ENCODE measurements around the gene NAB1.

Gene NAB1

DNA sequence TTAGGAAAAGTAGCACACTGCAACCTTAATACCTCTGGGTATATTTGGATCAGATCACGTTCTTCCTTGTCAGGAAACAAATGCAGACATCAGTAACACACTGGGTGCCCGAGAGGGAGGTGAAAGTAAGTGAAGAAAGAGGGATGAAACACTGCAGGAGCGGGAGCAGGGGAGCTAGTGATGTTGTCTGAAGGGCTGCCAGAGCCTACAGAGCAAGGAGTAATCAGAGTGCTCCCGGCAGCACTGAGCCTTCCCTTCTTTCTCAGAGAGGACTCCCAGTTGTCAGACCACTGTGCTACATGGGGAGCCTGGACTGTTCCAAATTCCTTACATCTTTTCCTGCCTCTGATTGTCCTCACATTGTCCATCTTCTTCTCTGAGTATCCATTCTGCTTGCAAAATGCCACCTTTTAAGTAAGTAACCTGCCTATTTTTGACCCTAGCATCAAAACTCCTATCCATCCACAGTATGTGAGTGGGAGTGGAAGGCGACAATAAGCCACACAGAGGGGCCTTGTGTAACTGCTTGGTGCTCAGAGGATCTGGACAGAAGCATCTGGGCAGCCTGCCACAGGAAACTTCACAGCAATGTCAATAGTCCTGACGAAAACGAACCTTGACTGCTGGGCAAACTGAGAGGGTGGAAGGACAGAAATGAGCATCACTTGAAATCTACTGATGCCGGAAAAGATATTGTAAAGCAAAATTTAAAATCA, 10.8 kb upstream of the NAB1 start:
- no peak for DNase-seq

DNA sequence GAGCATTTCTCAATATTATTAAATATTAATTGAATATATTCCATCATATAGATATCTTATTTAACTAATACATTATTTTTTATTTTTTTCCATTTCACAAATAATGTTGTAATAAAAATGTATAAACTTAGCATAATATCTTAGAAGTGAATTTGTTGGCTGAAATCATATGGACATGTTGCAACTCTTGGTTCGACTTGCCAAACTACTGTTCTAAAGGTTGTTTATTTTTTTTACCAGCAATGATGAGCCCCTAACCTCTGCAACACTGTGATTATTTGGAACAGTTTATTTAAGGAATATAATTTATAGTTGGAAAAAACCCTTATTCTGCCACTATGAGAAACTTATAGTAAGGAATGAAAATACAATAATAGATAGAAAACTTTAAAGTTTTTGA, 8.8 kb upstream of the NAB1 start:
- no peak for DNase-seq

DNA sequence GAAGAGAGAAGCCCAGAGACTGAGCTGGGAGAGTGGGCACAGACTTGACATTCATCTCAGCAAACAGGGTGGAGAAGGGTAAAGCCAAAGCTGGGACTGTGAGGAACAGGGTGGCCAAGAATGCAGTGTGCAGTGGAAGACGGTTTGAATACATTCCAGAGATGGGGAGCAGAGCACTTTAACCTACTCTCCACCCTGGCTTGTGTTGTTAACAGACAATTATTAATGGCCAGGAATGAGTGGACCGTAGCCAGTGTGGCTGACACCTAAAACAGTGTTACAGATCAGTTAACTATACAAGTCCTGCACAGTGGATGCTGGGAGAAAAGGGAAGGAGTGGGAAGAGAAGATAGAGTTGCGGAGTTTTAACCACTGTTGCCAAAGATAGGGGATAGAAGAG, 7.4 kb upstream of the NAB1 start:
- DNase-seq, result no peak

DNA sequence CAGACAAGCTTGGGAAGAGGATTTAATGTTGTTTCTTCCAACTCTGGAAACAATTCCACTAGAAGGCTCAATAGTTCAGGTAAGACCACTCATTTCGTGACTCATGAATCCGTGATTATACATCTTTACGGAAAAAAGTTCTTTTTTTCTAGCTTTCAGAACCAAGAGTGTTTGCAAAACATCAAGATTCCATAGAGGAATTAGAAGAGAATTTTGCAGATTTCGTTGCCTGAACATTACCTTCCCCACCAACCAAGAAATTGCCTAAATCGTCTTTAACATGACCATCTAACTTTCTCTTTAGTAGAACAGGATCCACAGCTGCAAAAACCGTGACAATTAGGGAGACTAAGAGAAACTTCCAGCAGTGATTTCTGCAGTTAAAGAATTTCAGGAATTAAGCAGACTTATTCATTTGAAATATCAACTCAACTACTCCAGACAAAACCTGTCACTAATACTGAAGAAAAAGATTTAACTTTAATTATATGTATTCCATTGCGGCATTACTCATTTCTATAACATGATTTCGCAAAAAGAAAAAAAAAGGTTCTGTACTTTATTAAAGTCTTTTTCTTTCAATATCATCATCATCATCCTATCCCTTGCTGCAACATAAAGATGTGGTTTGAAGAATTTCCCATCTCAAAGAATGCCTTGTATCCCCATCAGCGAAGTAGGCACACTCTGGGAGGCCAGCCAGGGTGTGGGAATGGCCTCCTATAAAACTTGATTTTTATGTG, 1.9 kb upstream of the NAB1 start:
- no peak for DNase-seq

DNA sequence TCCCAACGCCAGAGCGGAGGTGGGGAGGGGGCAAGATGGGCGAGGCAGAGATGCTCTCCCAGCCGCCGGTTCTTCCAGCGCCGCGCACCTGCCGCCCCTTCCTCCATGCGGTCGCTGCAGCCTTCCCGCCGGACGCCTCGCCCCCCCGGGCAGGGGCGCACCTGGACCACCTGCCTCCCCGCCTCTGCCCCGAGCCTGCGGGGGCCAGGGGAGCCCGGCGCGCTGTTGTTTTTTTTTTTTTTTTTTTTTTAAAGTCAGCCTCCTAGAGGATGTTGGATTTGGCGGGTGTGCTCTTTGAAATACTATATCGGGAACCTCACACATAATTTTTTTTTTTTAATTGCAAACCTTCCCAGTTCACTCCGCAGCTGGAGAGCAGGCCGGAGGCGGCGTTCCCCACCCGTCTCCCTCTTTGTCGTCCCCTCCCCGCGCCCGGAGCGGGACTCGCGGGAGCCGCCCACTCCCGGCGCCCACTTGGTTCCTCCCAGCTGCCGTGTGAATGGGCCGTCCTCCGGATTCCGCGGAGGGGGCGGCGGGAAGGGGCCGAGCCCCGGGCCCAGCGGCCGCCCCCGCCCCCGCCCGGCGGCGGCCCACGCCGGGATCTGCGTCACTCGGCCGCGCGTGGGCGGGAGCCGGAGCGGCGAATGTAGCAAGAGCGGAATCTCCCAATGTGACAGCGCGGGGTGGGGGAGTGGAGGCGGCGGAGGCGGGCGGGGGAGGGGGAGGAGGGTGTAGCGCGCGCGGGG, 421 bp upstream of the NAB1 start:
- DNase-seq, result peak; percentile 81

DNA sequence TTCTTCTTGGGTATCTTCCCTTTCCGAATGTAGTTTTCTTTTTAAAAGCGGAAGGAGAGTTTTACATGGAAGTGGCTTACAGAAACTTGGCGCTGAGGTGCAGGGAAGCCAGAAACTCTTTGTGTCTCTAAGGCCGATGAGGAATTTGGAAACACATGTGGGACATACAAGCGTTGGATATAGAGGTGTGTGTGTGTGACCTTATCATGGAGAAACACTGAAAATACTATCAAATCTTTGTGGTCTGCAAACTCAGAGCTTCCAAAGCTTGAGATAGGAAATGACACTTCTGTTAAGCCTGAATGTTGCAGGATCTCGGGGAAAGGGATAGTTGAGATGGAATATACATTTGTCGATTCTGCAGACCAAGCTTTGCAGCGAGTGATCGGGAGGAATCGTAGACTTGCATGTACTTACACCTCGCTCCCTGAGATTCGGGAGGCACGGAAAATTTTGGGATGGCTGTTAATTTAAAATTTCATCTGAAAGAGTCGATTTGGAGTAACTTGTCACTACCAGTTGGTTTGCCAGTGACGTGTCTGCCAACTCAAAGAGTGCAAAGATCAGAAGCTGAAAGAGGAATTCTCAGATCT, 1.0 kb downstream of the NAB1 start:
- DNase-seq, result no peak

DNA sequence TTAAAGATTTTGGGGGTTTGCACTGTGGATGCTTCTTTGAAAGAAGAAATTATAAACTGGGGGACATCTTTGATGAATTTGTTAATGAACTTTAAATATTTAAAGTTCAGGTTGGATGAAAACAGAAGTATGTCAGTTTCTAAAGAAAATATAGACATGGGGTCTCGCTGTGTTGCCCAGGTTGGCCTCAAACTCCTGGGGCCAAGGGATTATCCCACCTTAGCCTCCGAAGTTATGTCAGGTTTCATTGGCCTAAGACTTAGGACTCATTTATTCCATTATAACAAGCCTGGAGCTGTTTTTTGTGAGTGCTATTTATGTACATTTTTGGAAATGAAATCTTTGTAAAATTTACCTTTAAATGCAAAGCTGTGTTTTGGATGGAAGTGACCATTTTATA, 2.5 kb downstream of the NAB1 start:
- DNase-seq, result no peak

DNA sequence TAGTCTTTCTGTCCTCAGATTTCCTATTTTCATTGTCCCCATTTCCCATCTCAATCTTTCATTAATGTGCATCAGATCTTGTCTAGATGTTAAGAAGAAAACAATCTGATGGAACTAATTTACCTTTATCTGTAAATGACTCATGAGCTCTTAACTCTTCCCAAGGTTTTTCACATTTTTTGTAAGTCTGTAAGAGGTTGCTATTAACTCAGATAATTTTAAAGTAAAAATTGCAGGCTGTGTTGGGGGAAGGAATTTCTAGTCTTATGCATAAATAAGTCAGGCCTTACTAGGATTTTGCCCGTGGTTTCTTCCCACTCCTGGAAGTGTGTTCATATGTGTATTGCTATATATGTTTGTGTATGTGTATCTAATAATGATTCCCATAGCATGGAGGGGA, 4.3 kb downstream of the NAB1 start:
- DNase-seq, result no peak

DNA sequence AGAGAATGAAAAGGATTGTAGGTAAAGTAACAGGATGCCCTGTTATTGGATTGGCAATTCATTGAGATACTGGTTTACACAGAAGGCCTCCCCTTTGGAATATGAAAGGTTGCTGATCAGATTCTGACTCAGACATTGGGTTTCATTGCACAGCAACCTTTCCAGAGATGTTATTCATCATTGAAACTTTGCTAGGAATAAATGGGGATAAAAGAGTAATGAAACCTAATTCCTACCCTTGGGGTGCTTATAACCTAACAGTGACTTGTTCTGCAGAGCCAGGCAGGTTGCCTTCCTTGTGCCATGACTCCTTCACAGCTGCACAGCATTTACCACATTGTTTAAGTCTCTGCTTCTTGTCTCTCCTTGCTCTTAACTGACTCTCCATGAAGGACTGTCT, 5.0 kb downstream of the NAB1 start:
- no peak for DNase-seq

DNA sequence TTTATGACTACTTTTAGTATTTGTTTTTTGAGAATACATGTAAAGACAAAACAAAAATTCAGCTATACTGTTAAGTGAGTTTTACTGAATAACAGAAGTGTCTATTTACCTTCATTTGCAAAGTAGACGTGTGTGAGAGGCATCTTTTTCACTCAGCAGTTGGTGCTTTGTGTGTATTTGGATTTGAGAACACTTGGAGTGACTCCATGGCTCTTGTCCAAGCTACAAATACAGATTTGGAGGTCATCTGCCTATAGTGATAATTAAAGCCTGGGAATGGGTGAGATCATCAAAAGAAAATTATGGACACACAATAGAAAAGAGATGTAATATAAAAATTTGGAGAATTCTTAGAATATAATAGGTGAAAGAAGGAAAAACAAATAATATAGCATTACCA, 6.2 kb downstream of the NAB1 start:
- no peak for DNase-seq

DNA sequence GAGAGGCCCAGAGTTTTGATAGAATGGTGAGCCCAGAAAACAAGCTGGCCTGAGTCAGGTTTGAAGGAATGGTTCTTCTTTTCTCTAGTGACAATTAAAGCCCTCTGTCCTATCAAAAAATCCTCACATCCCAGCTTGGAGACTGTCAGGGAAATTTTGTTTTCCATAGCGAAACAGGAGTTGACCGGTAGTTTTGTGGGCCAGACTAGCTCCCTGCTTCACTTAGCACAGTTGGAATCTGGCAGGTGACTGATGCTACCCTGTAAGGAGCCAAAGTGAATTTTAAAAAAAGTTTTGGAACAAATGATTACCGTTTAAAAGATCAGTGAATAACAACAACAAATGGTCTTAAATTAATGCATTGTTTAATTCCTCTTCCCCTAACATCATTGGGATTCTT, 6.7 kb downstream of the NAB1 start:
- DNase-seq, result no peak

DNA sequence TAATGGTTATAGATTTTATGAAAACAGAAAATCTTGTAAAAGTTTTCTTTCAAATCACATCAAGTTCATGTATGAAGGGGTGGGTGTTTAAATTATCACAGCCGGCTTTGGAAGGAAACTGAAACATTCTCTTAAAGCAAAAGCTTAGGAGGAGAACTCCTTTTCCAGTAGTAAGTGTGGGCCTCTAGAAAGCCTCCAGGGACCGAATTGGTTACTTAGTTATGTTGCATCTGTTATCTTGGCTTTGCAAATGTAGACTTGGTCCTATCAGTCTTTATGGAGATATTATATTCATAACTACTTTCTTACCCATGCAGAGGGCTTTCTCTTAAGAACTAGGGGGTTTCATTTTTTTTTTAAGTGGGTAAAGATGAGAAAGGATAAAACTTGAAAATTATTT, 7.4 kb downstream of the NAB1 start:
- no peak for DNase-seq

DNA sequence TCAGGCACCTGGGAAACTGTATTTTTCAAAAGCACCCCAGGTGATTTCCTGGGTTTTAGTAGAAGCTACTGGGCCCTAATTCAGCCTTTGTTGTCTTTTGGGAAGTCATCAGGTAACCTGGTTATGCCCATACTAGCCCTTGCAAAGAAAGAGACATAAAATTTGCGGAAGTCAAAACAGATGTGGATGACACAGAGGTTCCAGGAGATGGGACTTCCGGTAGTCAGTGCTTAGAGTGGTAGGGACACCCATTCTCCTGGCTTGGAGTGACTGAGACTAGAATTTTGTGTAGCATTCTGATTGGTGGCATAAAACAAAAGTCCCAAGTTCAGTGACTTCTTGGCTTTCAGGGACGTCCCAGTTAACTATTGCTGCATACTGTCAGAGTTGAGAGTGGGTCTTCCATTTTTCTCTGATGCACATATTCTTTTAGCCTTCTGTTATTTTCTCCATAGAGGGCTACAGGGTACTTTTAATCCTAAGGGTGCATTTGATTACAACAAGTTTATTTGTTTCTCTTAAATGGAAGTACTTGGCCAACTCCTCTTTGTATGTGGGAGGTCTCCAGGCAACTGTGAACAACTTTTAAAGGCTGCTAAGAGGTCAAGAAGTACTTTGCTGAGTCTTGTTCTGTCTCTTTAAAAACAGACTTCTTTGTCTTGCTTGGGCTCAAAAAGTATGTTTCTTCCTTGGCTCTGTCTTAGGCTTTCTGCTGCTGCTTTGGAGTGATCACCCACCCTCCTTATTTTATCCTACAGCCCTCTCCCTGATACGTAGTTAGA, 8.8 kb downstream of the NAB1 start:
- DNase-seq, result no peak

DNA sequence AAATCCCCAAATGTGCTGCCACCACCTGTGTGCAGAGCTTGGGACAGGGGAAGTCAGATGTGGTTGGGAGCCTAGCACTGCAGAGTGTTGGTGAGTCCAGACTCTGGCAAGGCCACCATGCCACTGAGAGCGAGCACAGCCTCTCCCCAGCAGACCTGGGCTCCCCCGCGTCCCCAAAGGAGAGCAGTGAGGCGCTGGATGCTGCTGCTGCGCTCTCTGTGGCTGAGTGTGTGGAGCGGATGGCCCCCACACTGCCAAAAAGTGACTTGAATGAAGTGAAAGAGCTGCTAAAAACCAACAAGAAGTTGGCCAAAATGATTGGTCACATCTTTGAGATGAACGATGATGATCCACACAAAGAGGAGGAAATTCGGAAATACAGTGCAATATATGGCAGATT, 10.7 kb downstream of the NAB1 start:
- no peak for DNase-seq

DNA sequence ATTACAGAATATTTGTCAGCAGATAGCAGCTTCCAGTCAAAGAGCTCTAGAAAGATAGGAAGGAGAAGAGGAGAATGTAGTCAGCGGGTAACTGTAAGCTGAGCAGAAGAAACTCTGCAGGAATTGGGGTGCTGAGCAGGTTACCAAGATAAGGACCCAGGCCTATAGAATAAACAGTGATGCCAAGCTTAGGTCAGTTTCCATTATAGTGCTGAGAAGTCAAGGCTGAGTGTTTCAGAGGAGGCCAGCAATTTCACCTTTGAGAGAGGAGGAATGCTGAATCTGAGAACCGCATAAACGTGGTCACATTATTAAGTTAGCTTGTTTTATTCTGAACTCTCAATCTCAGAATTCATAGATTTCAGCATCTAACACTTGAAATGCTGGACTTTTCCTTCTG, 13.9 kb downstream of the NAB1 start:
- DNase-seq, result no peak

DNA sequence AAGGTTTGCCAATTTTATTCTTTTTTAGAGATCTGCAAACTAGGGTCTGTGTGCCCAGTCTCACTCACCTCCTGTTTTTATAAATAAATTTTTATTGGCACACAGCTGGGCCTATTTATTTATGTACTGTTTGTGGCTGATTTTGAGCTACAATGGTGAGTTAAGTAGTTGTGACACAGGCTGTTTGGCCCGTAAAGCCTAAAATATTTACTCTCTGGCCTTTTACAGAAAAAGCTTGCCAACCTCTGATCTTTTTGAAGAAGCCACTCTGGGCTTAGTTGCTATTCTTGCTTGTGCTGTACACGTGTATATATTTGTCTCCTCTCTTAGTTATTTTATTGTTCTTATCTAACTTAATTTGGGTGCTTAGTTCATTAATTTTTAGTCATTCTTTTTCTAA, 14.5 kb downstream of the NAB1 start:
- no peak for DNase-seq

DNA sequence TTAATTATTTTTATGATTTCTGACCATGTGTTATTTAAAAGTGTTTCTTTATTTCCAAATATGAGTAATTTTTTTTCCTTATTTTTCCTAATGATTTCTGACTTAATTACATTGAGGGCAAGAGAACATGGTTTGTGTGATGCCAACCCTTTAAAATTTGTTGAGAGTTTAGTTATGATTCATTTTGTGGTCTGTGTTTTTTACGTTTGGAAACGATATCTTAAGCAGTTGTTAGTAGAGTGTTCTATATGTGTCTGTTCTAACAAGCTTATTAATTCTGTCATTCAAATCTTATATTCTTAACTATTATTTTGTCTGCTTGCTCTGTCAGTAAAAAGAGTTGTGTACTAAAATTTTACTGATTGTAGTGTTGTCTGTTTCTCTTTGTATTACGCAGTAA, 15.0 kb downstream of the NAB1 start:
- DNase-seq, result no peak

DNA sequence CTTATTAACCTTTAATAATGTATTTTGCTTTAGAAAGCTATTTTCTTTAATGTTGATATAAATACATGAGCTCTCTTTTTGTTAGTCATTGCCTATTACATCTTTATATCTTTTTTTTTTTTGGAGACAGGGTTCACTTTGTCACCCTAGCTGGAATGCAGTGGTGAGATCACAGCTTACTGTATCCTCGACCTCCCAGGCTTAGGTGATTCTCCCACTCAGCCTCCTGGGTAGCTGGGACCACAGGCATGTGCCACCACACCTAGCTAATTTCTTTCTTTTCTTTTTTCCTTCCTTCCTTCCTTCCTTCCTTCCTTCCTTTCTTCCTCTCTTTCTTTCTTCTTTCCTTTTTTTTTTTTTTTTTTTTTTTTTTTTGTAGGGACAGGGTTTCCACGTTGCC, 15.4 kb downstream of the NAB1 start:
- no peak for DNase-seq

DNA sequence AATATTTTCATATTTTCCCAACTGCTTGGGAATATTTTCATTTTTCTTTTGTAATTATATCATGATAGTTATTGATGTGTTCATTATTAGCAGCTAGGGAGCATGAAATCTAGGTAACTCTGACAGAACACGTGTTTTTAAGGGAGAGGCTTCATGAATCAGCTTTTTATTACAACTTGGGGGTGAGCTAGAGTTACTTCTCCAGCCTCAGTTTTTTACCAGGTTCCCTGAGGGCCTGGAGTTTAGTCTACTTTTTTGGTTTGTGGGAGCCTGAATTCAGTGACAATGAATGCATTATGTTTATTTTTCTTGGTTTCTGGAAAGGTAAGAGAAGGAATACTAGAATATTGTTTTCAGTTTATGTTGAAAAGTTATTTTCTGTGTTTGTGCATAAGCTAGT, 18.0 kb downstream of the NAB1 start:
- DNase-seq, result no peak

DNA sequence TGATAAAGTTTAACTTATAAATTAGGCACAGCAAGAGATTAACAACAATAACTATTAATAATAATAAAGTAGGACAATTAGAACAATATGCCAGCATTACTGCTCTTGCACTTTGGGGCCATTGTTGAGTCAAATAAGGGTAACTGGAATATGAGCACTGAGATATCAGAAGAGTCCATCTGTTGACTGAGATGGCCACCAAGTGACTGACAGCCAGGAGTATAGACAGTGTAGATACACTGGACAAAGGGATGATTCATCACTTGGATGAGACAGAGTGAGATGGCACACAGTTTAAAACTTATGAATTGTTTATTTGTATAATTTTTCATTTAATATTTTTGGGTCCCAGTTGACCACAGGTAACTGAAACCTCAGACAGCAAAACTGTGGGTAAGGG, 20.0 kb downstream of the NAB1 start:
- DNase-seq, result no peak

DNA sequence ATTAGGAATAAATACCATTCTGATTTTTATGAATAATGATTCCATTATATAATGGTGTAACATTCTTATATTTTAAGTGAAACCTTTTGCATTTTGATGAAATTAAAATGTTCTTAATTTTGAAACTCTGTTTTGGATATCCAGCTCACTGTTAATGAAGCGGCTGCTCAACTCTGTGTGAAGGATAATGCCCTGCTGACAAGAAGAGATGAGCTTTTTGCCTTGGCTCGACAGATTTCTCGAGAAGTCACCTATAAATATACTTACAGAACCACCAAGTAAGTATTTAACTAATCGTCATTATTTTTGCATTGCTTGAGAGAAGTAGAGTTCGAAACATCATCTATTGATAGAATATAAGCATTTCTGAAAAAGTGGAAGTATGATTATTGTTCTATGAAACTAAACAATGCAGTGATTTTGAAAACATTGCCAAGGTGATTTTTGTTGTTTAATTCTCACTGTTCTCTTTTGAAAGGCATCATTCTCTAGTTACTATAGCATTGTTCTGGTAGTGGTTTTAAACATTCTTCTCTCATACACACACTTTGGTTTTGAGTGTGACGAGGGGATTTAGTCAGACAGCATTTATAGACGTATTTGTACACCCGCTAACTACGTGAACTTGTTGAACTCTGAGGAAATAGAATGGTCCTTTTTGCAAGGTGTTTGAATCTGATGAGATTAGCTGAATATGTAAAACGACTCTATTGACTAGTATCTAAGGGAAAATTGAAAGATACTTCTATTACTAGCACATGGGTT, 21.5 kb downstream of the NAB1 start:
- DNase-seq, result no peak

DNA sequence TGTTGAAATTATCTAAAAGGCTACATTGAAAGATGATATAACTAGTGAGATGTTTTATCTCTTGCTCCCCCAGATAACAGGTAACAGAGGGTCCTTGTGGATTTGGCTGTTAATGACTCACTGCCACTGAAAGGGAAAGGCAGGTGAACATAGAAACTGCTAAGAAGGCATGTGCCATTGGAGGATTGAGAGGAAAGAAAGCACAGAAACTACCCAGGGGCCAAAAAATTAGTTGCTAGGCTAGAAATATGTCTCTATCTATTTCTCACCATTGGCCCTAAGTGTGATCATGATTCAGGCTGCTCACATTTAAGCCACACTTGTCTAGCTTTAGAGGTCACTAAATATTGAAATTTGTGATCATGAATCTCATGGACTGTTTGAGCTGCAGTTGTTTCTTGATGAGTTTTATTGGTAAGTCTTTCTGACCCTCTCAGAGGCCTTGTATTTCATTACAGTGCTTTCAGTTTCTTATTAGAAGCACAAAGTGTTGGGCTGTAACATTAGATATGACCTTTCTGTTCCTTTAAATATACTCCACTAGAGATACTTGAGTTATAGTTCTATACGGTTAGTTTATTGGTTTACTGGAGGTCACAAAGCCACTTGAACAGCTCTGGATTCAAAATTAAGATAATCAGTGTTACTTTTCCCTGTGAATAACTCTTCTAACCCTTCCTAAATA, 26.2 kb downstream of the NAB1 start:
- no peak for DNase-seq

All from stimulated activated CD4-positive, alpha-beta T cell treated with anti-CD3 and anti-CD28 coated beads, Interleukin-1b, Interleukin-23, amount 100 ng/mL, for 48 hours (primary cell).